GM12872 (cell line): ENCODE measurements around the gene PLK3.

Experiments
- TF ChIP-seq, protein P1 (sequence below): IDR thresholded peaks from 3 replicates; pipeline ENCODE4 v1.5.1; 2011; ENCODE audit warnings: low read depth, mild to moderate bottlenecking, low read length, moderate library complexity; ENCODE audit not compliant: insufficient read depth

Gene PLK3

DNA sequence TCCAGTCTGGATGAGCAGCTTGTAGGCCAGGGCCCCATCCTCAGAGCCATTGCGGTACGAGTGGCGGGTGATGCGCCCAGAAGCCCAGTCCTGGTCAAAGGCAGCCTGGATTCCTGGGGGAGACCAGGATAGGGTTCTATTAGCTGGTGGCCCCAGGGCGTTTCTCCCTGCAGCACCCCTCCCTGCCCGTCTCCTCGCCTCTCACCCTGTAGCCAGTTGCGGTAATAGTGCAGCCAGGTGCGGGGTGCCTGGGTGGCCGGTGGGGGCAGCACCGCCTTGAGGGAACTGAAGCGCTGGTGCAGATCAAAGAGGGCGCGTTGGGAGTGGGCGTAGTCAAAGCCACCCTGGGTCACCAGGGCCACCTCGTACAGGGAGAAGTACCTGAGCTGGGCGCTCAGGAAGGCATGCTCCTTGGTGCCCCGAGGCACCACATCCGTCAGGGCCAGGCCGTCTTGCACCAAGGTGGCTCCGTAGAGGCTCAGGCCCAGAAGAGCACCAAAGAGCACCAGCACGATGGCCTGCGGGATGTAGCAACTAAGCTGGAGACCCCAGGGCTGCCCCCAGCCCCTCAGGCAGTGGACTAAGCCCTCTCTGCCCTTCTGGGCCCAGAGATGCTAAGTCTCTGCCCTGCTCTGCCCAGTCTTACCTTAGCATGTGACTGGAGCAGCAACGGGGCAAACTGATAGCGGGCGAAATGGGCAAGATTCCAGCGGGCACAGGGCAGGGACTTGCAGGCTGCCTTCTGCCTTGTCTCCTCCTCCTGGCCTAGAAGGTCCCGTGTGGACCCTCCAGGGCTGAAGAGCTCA lies 27.2 kb downstream of the PLK3 start:
- TF ChIP-seq, protein P1, sequence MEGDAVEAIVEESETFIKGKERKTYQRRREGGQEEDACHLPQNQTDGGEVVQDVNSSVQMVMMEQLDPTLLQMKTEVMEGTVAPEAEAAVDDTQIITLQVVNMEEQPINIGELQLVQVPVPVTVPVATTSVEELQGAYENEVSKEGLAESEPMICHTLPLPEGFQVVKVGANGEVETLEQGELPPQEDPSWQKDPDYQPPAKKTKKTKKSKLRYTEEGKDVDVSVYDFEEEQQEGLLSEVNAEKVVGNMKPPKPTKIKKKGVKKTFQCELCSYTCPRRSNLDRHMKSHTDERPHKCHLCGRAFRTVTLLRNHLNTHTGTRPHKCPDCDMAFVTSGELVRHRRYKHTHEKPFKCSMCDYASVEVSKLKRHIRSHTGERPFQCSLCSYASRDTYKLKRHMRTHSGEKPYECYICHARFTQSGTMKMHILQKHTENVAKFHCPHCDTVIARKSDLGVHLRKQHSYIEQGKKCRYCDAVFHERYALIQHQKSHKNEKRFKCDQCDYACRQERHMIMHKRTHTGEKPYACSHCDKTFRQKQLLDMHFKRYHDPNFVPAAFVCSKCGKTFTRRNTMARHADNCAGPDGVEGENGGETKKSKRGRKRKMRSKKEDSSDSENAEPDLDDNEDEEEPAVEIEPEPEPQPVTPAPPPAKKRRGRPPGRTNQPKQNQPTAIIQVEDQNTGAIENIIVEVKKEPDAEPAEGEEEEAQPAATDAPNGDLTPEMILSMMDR = peak; percentile 28; the same call in 1 of the 3 replicates

DNA sequence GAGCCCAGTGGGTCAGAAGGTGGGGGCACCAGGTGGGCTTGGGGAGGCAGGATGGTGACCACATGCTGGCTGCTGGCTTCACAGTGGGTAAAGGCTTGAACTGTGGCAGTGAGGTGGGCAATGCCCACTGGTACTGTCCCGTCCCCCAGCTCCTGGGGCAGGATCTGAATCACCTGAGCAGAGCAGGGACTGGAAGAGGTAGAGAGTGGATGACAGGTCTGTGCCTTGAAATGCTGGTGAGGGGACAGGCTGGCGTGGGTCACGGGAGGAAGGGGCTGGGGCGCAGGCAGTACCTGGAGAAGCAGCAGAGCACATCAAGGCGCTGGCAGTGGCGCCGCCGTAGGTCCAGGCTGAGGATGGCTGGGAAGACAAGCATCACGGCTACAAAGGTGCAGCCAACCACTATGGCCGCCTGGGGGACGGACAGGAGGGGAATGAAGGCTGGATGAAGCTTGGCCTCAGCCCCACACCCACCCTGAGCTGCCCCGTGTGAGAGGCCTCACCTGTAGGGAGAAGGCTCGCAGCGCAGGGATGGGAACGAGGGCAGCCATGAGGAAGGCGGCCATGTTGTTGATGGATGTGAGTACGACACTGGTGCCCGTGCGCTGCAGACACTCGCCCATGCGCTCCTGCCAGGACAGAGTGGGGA lies 27.9 kb downstream of the PLK3 start:
- TF ChIP-seq, protein P1 = no peak

DNA sequence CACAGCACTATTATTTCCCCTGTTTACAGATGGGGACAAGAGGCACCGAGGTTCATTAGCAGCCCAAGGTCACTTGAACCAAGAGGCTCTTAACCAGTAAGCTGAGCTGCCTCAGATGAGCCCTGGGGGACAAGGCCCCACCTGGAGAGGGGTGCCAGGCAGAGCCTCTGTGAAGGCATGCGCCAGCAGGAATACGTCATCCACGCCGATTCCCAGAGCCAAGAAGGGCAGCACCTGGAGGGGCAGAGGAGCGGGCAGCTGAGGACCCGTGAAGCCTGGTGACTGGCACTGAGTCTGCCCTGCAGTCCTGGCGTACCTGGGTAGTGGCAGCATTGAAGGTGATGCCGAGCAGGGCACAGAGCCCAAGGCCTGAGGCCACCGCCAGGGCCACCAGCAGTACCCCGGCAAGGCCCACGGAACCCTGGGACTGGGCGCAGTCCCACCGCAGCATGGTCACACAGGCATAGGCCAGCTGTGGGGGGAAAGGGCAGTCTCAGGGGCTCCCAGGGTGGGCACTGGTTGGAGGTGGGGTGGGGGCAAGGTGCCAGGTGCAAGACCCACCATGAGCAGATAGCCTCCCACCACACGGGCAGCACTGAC lies 28.8 kb downstream of the PLK3 start:
- TF ChIP-seq, protein P1 = no peak

DNA sequence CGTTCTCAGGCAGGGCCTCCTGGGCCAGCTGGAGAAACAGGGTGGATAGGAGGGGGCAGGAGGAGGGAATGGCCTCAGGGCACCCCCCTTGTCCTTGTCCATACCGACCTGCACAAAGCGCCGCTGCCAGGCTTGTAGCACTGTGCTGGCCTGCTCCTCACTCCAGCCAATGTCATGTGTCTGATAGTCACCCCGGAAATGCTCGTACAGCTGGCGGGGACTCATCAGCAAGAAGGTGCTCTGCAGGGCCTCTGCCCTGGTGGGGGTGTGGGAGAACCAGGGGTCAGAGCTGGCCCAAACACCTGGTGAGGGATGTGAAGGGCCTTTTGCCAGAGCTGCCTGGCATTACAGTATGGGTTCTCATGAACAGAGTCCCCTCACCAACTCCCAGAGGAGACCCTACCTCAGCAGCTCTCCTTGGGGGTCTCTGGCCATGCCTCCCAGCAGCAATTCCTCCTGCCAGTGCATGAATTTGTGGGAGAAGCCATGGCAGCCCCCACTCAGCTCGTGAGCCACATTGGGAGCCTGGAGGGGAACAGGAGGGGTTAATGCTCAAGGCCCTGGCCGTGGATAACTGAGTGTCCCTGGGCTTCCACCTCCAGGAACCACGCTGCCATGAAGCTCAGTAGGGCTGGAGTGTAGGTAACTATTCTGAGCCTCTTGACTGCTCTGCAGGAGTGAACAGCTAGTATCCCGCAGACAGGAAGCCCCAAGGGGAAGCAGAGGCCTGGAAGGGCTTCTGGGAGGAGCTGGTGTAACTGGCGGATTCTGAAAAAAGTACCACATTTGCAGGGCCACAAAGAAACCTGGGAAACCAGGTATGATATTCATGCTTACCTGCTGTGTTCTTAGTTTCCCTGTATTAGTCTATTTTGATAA lies 29.6 kb downstream of the PLK3 start:
- TF ChIP-seq, protein P1 = no peak

DNA sequence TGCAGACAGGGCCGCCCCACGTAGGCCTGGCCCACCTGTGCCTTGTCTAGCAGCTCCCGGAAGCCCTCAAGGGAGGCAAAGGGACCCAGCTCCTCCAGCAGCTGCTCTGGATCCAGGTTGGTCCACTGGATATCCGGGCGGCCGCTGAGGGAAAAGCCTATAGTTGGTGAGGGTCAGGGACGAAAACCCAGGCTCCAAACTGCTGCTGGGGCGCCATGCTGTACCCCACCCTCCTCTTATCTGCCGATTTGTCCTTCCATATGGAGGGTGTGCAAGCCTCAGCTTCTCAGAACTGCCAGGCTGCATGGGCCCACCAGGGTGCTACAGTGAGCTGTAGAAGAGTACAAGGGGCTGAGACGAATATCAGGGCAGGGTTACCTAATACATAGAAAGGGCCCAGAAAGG lies 30.7 kb downstream of the PLK3 start:
- TF ChIP-seq, protein P1 = no peak

DNA sequence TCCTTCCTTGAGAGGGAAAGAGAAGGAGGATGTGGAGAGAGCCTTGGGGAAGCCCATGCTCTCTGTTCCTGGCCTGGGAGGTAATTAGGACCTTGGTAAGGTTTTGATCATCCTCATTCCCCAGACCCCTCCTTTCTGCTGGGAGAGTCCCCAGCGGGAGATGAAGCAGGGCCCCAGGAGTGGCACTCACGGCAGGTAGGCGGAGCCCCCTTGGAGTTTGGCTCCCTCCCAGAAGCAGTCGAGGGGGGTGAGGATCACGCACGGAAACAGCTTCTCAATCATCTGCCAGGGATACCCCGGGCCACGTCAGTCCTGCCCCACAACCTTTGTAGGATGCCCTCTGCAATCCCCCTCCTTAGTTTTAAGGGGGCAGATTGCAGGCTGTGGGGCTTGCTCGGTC lies 31.3 kb downstream of the PLK3 start:
- TF ChIP-seq, protein P1 = no peak
